Suprapubic skin (tissue), 4 donors: ENCODE data around the gene EME2. TPM values are rescaled to one million over a fixed set of nuclear protein-coding genes. Genes with fewer than 3 reads are reported as not detected.
"Not testable (repeated sequence)": the region's sequence is repeated elsewhere in the genome, so short reads cannot be mapped to it uniquely, and the experiment has no call there.

Experiments
- DNase-seq, 2 donors: peaks; one replicate each; pipeline ENCODE4 v3.0.0-alpha.2; 2019; ENCODE audit warnings: low spot score in 2 of 2
- H3K27ac ChIP-seq: fragments of 200-600 bp; sonication (generic); one replicate; pipeline ENCODE4 v1.5.1; 2019
- H3K27me3 ChIP-seq: fragments of 200-600 bp; sonication (generic); one replicate; pipeline ENCODE4 v1.5.1; 2019
- H3K36me3 ChIP-seq: fragments of 200-600 bp; sonication (generic); one replicate; pipeline ENCODE4 v1.5.1; 2019
- H3K4me1 ChIP-seq: fragments of 200-600 bp; sonication (generic); one replicate; pipeline ENCODE4 v1.5.1; 2019
- H3K4me3 ChIP-seq: fragments of 200-600 bp; sonication (generic); one replicate; pipeline ENCODE4 v1.5.1; 2019; ENCODE audit warnings: mild to moderate bottlenecking
- H3K9me3 ChIP-seq: fragments of 200-600 bp; sonication (generic); one replicate; pipeline ENCODE4 v1.5.1; 2019
- EP300 ChIP-seq: sonication (generic); formaldehyde crosslinking; IDR thresholded peaks from one replicate; pipeline ENCODE4 v1.6.1; 2017; ENCODE audit warnings: antibody characterized with exemption
- POLR2A ChIP-seq, 2 donors: fragments of 450-650 bp; IDR thresholded peaks; one replicate each; pipeline ENCODE4 v1.6.1; 2017; ENCODE audit warnings: antibody characterized with exemption in 2 of 2, mild to moderate bottlenecking in 2 of 2, moderate library complexity in 2 of 2
- POLR2AphosphoS5 ChIP-seq, 3 donors: sonication (generic); formaldehyde crosslinking; IDR thresholded peaks; one replicate each; pipeline ENCODE4 v1.6.1; 2017; ENCODE audit warnings: antibody characterized with exemption in 3 of 3
- WGBS: methylation state at CpG from one replicate; pipeline ENCODE4 v1.1.5; 2018; 5-methylcytosine and 5-hydroxymethylcytosine counted together
- total RNA-seq, 4 donors: library from RNA; depleted of rRNA; stranded (reverse); fragments of >200 nt; gene quantifications; one replicate each; pipeline ENCODE4 v1.1.0, GENCODE V29; 2016
- TF ChIP-seq, protein P1 (sequence below), 2 donors: fragments of 200-600 bp in 1 of 2; fragments of 450-650 bp in 1 of 2; sonication (generic) in 1 of 2; IDR thresholded peaks; one replicate each; pipeline ENCODE4 v1.5.1; 2016 to 2019; ENCODE audit warnings: antibody characterized with exemption in 2 of 2, mild to moderate bottlenecking in 1 of 2, moderate library complexity in 1 of 2

Gene EME2
- total RNA-seq, 4 donors from 2014 or later: 9.8 to 26.3 (median 15.1) TPM

DNA sequence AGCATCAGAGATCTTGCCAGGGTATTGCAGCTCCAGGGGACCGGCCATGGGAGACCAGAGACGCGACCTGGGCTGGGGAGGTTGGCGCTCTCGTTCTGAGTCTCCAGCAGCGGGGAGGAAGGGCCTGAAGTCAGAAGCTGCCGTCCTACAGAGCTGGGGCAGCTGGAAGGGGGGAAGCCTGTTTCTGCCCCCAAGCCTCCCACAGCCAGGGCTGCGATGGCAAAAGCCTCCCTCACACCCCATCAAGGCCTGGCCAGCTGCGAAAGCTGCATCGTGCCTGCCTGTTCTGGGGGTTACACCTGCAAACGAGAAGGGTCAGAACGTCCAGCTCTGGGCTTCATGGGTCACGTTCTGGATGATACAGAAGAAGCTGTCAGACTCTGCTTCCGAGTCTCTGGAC lies 40.5 kb upstream of the EME2 start:
- DNase-seq: no peak
- H3K27ac ChIP-seq: no peak overlapping the region
- H3K4me3 ChIP-seq: no peak overlapping the region
- 78% methylated on average over 7 of the region's 14 CpGs for WGBS
- H3K9me3 ChIP-seq: no peaks in the 10 kb centered on the region
- peaks cover 14% of the 10 kb centered on the region for H3K4me1 ChIP-seq
- TF ChIP-seq POLR2A (IDR thresholded peaks at IDR 0.05): no peak
- no peak for TF ChIP-seq POLR2AphosphoS5 (IDR thresholded peaks at IDR 0.05)
- no peak for TF ChIP-seq EP300
- TF ChIP-seq, protein P1, sequence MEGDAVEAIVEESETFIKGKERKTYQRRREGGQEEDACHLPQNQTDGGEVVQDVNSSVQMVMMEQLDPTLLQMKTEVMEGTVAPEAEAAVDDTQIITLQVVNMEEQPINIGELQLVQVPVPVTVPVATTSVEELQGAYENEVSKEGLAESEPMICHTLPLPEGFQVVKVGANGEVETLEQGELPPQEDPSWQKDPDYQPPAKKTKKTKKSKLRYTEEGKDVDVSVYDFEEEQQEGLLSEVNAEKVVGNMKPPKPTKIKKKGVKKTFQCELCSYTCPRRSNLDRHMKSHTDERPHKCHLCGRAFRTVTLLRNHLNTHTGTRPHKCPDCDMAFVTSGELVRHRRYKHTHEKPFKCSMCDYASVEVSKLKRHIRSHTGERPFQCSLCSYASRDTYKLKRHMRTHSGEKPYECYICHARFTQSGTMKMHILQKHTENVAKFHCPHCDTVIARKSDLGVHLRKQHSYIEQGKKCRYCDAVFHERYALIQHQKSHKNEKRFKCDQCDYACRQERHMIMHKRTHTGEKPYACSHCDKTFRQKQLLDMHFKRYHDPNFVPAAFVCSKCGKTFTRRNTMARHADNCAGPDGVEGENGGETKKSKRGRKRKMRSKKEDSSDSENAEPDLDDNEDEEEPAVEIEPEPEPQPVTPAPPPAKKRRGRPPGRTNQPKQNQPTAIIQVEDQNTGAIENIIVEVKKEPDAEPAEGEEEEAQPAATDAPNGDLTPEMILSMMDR (IDR thresholded peaks at IDR 0.05): no peak
- H3K27me3 ChIP-seq: no peaks in the 10 kb centered on the region
- H3K36me3 ChIP-seq: peaks cover 55% of the 10 kb centered on the region

- 69% methylated on average over 14 of the region's 21 CpGs for WGBS
- Histone ChIP-seq H3K36me3 (peaks cover 53% of the 10 kb centered on the region), H3K4me1 (peaks cover 14% of the 10 kb centered on the region)
- not testable (repeated sequence) for H3K4me3 ChIP-seq, H3K27me3 ChIP-seq, H3K9me3 ChIP-seq, DNase-seq, H3K27ac ChIP-seq
Measured at GRCh38 chr16:1732551-1732987, 40.0 kb upstream of the EME2 start.

GRCh38 chr16:1734123-1734522 lies 38.5 kb upstream of the EME2 start:
- Histone ChIP-seq H3K4me1 (peaks cover 14% of the 10 kb centered on the region), H3K9me3 (no peaks in the 10 kb centered on the region), H3K36me3 (peaks cover 38% of the 10 kb centered on the region), H3K27ac (no peak overlapping the region), H3K27me3 (no peaks in the 10 kb centered on the region), H3K4me3 (no peak overlapping the region)
- DNase-seq: no peak
- 82% methylated on average over 16 of the region's 22 CpGs for WGBS
- no peak for TF ChIP-seq POLR2AphosphoS5 (IDR thresholded peaks at IDR 0.05)
- TF ChIP-seq, protein P1 (IDR thresholded peaks at IDR 0.05): no peak
- TF ChIP-seq POLR2A (IDR thresholded peaks at IDR 0.05): no peak
- no peak for TF ChIP-seq EP300

GRCh38 chr16:1734816-1735215 lies 37.8 kb upstream of the EME2 start:
- no peak overlapping the region for H3K4me3 ChIP-seq
- no peak overlapping the region for H3K27ac ChIP-seq
- DNase-seq: no peak
- no peaks in the 10 kb centered on the region for H3K9me3 ChIP-seq
- peaks cover 14% of the 10 kb centered on the region for H3K4me1 ChIP-seq
- H3K36me3 ChIP-seq: peaks cover 32% of the 10 kb centered on the region
- no peak for TF ChIP-seq POLR2AphosphoS5 (IDR thresholded peaks at IDR 0.05)
- TF ChIP-seq, protein P1 (IDR thresholded peaks at IDR 0.05): no peak
- no peak for TF ChIP-seq EP300
- TF ChIP-seq POLR2A (IDR thresholded peaks at IDR 0.05): no peak
- H3K27me3 ChIP-seq: no peaks in the 10 kb centered on the region
- 96% methylated on average over 17 of the region's 22 CpGs for WGBS

DNA sequence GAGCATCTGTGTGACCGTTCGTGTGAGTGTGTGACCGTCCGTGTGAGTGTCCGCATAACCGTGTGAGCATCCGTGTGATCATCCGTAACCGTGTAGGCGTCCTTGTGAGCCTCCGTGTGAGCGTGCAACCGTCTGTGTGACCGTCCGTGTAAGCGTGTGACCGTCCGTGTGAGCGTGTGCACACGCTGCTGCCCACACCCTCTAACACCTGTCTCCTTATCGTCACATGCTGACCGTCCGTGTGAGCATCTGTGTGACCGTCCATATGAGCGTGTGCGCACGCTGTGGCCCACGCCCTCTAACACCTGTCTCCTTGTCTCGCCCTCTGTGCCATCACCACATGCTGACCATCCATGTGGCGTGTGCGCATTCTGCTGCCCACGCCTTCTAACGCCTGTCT lies 32.4 kb upstream of the EME2 start:
- no peaks in the 10 kb centered on the region for H3K27me3 ChIP-seq
- no peak for DNase-seq
- H3K27ac ChIP-seq: no peak overlapping the region
- H3K4me3 ChIP-seq: no peak overlapping the region
- peaks cover 41% of the 10 kb centered on the region for H3K36me3 ChIP-seq
- TF ChIP-seq, protein P1 (IDR thresholded peaks at IDR 0.05): no peak
- TF ChIP-seq EP300 (no peak), POLR2A (IDR thresholded peaks at IDR 0.05) (no peak), POLR2AphosphoS5 (IDR thresholded peaks at IDR 0.05) (no peak)
- no peaks in the 10 kb centered on the region for H3K4me1 ChIP-seq
- H3K9me3 ChIP-seq: no peaks in the 10 kb centered on the region
- WGBS: 95% methylated on average over 33 of the region's 33 CpGs

DNA sequence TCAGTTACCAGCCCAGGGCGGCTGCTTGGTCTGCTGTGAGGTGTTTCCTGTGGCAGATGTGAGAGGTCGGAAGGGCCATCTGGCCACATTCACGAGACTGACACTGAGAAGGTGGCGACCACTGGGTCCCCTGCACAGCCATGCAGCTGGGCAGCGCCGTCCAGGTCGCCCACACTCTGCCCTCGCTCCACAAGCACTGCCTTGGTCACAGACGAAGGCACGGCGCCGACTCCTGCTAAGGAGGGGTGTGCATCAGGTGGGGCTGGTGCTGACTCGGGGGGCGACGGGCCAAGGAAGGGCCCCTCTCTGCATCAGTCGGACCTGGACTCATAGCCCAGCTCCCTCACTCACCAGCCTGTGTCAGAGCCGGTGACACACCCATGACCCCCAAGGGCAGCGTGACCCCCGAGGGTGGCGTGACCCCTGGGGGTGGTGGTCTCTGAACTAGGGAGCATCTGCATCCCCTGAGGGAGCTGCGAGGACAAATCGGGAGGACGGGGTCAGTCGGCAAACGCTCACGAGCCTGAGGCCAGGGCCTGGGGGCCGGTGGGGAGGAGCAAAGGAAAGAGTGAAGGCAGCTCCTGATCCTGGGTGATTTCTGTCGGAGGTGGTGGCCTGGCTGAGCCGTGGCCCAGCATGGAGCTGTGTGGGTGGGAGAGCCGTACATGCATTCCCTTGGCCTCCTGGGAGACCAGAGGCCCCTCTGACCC lies 31.7 kb upstream of the EME2 start:
- H3K9me3 ChIP-seq: no peaks in the 10 kb centered on the region
- H3K4me3 ChIP-seq: no peak overlapping the region
- WGBS: 90% methylated on average over 17 of the region's 30 CpGs
- no peaks in the 10 kb centered on the region for H3K4me1 ChIP-seq
- no peak overlapping the region for H3K27ac ChIP-seq
- no peak for DNase-seq
- TF ChIP-seq EP300: no peak
- TF ChIP-seq POLR2AphosphoS5 (IDR thresholded peaks at IDR 0.05): no peak
- no peak for TF ChIP-seq POLR2A (IDR thresholded peaks at IDR 0.05)
- TF ChIP-seq, protein P1 (IDR thresholded peaks at IDR 0.05): no peak
- peaks cover 48% of the 10 kb centered on the region for H3K36me3 ChIP-seq
- no peaks in the 10 kb centered on the region for H3K27me3 ChIP-seq
